OCI-LY3 (cell line): Measurements from ENCODE around the gene TFEB.

ENCODE experiments used
- H2AFZ ChIP-seq: fragments of 200-600, 300-600 bp; shearing (Covaris generic); 2 replicates; pipeline ENCODE4 v1.6.0; 2014; ENCODE audit warnings: antibody characterized with exemption, low read depth, low read length
- H3K27ac ChIP-seq: fragments of 200-600, 300-600 bp; sonication (generic); 2 replicates; pipeline ENCODE4 v1.5.1; 2014; ENCODE audit warnings: mild to moderate bottlenecking, low read length, moderate library complexity, mixed read lengths
- H3K27me3 ChIP-seq: fragments of 200-600, 300-600 bp; sonication (generic); 2 replicates; pipeline ENCODE4 v1.6.1; 2014; ENCODE audit warnings: low read depth, low read length, mixed read lengths
- H3K36me3 ChIP-seq: fragments of 200-600, 300-600 bp; sonication (generic); replicated peaks from 2 replicates; pipeline ENCODE3; 2014; ENCODE audit warnings: low read depth, low read length, mixed read lengths
- H3K4me1 ChIP-seq: fragments of 300-600, 200-600 bp; sonication (generic); 2 replicates; pipeline ENCODE4 v1.6.1; 2014; ENCODE audit warnings: low read length, mixed read lengths
- H3K4me2 ChIP-seq: fragments of 200-600, 300-600 bp; sonication (generic); 2 replicates; pipeline ENCODE4 v1.6.1; 2014; ENCODE audit warnings: low read length, mixed read lengths
- H3K4me3 ChIP-seq: fragments of 300-600, 200-600 bp; sonication (generic); 2 replicates; pipeline ENCODE4 v1.5.1; 2014; ENCODE audit warnings: antibody characterized with exemption, mild to moderate bottlenecking, low read length, moderate library complexity
- H3K79me2 ChIP-seq: fragments of 300-600, 200-600 bp; shearing (Covaris generic); 2 replicates; pipeline ENCODE4 v1.6.1; 2014; ENCODE audit warnings: mild to moderate bottlenecking, low read length, mixed read lengths
- H3K9ac ChIP-seq: fragments of 300-600, 200-600 bp; shearing (Covaris generic); 2 replicates; pipeline ENCODE4 v1.6.0; 2014; ENCODE audit warnings: mild to moderate bottlenecking, low read length, moderate library complexity
- H3K9me3 ChIP-seq: fragments of 200-600, 300-600 bp; shearing (Covaris generic); 2 replicates; pipeline ENCODE4 v1.6.1; 2014; ENCODE audit warnings: low read length, mixed read lengths; ENCODE audit not compliant: insufficient read depth
- H4K20me1 ChIP-seq: fragments of 200-600, 300-600 bp; sonication (generic); 2 replicates; pipeline ENCODE4 v1.6.1; 2016; ENCODE audit warnings: low read length, mixed read lengths; ENCODE audit not compliant: insufficient read depth
- EZH2phosphoT487 ChIP-seq: fragments of 200-600 bp; shearing (Covaris generic); IDR thresholded peaks from 2 replicates; pipeline ENCODE4 v1.6.1; 2018; ENCODE audit warnings: antibody characterized with exemption, mixed run types, low read depth
- TF ChIP-seq, protein P1 (sequence below): fragments of 200-600, 300-600 bp; sonication (generic); IDR thresholded peaks from 2 replicates; pipeline ENCODE4 v1.5.1; 2014; ENCODE audit warnings: antibody characterized with exemption, low read length, low read depth

Gene TFEB

DNA sequence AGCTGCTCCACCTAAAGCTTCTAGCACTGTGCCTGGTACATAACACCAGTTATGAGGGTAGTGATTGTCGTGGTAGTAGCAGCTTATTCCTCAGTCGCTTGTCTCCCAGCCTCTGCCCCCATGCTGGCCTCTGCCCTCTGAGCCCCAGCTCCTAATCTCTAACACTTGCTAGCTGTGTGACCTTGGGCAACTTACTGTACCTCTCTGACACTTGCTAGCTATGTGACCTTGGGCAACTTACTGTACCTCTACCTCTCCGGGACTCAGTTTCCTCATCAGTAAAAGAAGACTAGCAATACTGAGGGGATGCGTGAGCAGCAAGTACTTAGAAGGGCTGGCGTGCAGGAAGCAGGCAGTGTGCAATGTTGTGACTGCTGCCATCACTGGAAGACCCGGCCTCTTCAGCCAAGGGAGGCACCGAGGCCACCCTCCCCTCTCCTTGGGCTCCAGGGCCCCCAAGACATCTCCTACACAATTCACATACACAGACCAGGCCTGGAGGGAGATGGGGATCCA is 87.3 kb downstream of the TFEB start:
- H3K27me3 ChIP-seq = peaks cover 9% of the 10 kb centered on the region
- H3K9ac ChIP-seq = no peak overlapping the region
- no peaks in the 10 kb centered on the region for H3K79me2 ChIP-seq
- H3K4me3 ChIP-seq = no peak overlapping the region
- H3K4me1 ChIP-seq = no peaks in the 10 kb centered on the region
- no peak overlapping the region for H2AFZ ChIP-seq
- H3K4me2 ChIP-seq = no peak overlapping the region
- H3K9me3 ChIP-seq = no peaks in the 10 kb centered on the region
- no peak overlapping the region for H3K27ac ChIP-seq
- no peaks in the 10 kb centered on the region for H3K36me3 ChIP-seq
- H4K20me1 ChIP-seq = no peaks in the 10 kb centered on the region
- no peak for TF ChIP-seq EZH2phosphoT487
- TF ChIP-seq, protein P1, sequence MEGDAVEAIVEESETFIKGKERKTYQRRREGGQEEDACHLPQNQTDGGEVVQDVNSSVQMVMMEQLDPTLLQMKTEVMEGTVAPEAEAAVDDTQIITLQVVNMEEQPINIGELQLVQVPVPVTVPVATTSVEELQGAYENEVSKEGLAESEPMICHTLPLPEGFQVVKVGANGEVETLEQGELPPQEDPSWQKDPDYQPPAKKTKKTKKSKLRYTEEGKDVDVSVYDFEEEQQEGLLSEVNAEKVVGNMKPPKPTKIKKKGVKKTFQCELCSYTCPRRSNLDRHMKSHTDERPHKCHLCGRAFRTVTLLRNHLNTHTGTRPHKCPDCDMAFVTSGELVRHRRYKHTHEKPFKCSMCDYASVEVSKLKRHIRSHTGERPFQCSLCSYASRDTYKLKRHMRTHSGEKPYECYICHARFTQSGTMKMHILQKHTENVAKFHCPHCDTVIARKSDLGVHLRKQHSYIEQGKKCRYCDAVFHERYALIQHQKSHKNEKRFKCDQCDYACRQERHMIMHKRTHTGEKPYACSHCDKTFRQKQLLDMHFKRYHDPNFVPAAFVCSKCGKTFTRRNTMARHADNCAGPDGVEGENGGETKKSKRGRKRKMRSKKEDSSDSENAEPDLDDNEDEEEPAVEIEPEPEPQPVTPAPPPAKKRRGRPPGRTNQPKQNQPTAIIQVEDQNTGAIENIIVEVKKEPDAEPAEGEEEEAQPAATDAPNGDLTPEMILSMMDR = no peak

- no peak overlapping the region for H2AFZ ChIP-seq
- no peak overlapping the region for H3K9ac ChIP-seq
- H4K20me1 ChIP-seq = no peaks in the 10 kb centered on the region
- H3K36me3 ChIP-seq = no peaks in the 10 kb centered on the region
- H3K4me2 ChIP-seq = no peak overlapping the region
- H3K9me3 ChIP-seq = no peaks in the 10 kb centered on the region
- H3K4me3 ChIP-seq = no peak overlapping the region
- no peak overlapping the region for H3K27ac ChIP-seq
- H3K4me1 ChIP-seq = no peaks in the 10 kb centered on the region
- peaks cover 13% of the 10 kb centered on the region for H3K27me3 ChIP-seq
- H3K79me2 ChIP-seq = no peaks in the 10 kb centered on the region
- TF ChIP-seq, protein P1 = no peak
- no peak for TF ChIP-seq EZH2phosphoT487
Measured at GRCh38 chr6:41647061-41647511, 88.3 kb downstream of the TFEB start.

DNA sequence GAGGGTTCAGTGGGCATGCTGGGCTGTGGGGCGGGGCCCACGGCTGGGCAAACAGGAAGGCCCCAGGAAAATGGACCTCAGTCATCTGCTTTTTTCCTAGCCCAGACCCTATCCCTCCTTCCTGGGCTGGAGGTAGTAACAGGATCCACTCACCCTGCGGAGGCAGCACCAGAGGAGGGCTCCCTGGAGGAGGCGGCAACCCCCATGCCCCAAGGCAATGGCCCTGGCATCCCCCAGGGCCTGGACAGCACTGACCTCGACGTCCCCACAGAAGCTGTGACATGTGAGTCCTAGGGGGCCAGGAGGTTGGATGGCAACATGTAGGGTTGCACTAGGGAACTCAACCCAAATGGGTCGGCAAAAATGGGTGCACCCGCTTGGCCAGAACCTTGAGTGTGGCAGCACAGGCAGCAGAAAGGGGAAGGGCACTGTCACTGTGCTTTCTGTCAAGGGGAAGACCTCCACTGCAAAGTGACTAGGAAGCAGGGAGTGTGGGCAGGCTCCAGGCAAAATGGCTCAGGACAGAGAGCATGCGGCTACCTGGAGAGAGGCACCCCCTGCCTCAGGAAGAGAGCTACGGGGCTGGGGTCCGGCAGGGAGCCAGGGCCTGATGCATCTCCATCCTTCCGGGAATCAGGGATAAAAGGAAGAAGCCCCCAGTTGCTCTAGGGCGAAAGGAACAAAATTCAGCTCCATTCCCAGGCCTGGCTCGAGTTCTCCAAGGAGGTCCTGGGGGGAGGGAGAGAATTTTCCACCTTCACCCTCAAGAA is 89.2 kb downstream of the TFEB start:
- no peaks in the 10 kb centered on the region for H3K9me3 ChIP-seq
- H3K36me3 ChIP-seq = no peaks in the 10 kb centered on the region
- H3K27ac ChIP-seq = no peak overlapping the region
- no peak for TF ChIP-seq EZH2phosphoT487
- TF ChIP-seq, protein P1 = no peak
- no peak overlapping the region for H2AFZ ChIP-seq
- no peak overlapping the region for H3K9ac ChIP-seq
- H3K4me2 ChIP-seq = no peak overlapping the region
- no peak overlapping the region for H3K4me3 ChIP-seq
- H3K27me3 ChIP-seq = peaks cover 13% of the 10 kb centered on the region
- H3K79me2 ChIP-seq = no peaks in the 10 kb centered on the region
- no peaks in the 10 kb centered on the region for H3K4me1 ChIP-seq
- H4K20me1 ChIP-seq = no peaks in the 10 kb centered on the region

DNA sequence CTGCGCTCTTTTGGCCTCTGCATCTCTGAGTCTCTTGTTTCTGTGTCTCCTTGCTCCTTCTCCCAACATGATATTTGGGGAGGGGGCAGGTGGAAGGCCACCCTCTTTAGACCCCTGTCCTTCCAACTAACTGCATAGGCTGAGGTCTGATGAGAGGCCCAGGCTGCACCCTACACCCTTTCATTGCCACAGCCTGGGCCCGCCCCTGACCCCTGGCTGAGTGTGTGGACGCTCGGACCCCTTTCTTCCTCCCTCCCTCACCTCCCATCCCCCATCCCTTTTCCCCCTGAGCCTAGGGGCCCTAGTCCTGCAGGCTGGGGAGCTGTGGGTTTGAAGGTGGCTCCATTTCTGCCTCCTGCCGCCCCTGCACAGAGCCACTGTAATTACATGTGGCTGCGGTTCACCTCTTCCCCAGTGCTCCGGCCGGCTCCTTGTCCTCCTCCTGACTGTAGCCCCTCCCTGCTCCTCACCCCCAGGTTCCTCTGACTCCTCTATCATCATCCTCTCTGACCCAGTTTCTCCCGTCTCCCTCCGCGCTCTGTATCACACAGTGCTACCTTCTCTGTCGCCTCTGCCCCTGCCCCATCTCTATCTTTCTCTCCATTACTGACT is 90.3 kb downstream of the TFEB start:
- H3K27me3 ChIP-seq = peaks cover 11% of the 10 kb centered on the region
- no peak overlapping the region for H3K4me3 ChIP-seq
- no peaks in the 10 kb centered on the region for H3K4me1 ChIP-seq
- H3K79me2 ChIP-seq = no peaks in the 10 kb centered on the region
- H3K36me3 ChIP-seq = no peaks in the 10 kb centered on the region
- no peak overlapping the region for H3K9ac ChIP-seq
- H2AFZ ChIP-seq = no peak overlapping the region
- no peaks in the 10 kb centered on the region for H4K20me1 ChIP-seq
- no peak overlapping the region for H3K27ac ChIP-seq
- no peak for TF ChIP-seq EZH2phosphoT487
- TF ChIP-seq, protein P1 = no peak
- H3K9me3 ChIP-seq = no peaks in the 10 kb centered on the region
- H3K4me2 ChIP-seq = no peak overlapping the region
